ENCODE data around the gene CDKN2AIP. TPM values are rescaled to one million over a fixed set of nuclear protein-coding genes. Genes with fewer than 3 reads are reported as not detected.

The CDKN2AIP gene
- polyA plus RNA-seq, 1 of the 3 experiments (the other 2 are of a cell fraction) = 8.3 TPM

- H3K27ac ChIP-seq (ENCODE audit: low read depth in 2 of 2, low read length in 1 of 2) = no peak overlapping the region
- H2AFZ ChIP-seq (ENCODE audit: low read depth) = peak overlapping the region; percentile 93
- POLR2A ChIA-PET = interaction anchor here (1.7 kb wide), 1 partner anchor 9 kb away, joined by 7 read pairs; no protein-coding TSS in a partner anchor
- TF ChIP-seq RCOR1 (IDR thresholded peaks at IDR 0.05; ENCODE audit: low read length) = no peak
- no peak for TF ChIP-seq USF2 (IDR thresholded peaks at IDR 0.05; ENCODE audit: borderline replicate concordance, low read depth, low read length)
- no peak for TF ChIP-seq CTCF (IDR thresholded peaks at IDR 0.05)
- TF ChIP-seq YY1 (IDR thresholded peaks at IDR 0.05; ENCODE audit: low read depth) = no peak
- TF ChIP-seq MAX (IDR thresholded peaks at IDR 0.05; ENCODE audit: low read depth) = no peak
- TF ChIP-seq CHD2 (IDR thresholded peaks at IDR 0.05; ENCODE audit: low read length, partially characterized antibody) = no peak
- TF ChIP-seq SIN3A (IDR thresholded peaks at IDR 0.05; ENCODE audit: borderline replicate concordance, low read depth, low read length) = no peak
- TF ChIP-seq MXI1 (IDR thresholded peaks at IDR 0.05; ENCODE audit: low read depth, low read length) = no peak
- TF ChIP-seq FOXJ3 (CRISPR knock-in tag; IDR thresholded peaks at IDR 0.05) = no peak
- 95% methylated on average over 14 of the region's 14 CpGs for WGBS (ENCODE audit: low lambda C conversion rate)
- no peaks in the 10 kb centered on the region for H3K79me2 ChIP-seq (ENCODE audit: insufficient read depth)
- no peaks in the 10 kb centered on the region for H3K9me3 ChIP-seq
- no peaks in the 10 kb centered on the region for H3K9me2 ChIP-seq
- peak overlapping the region; percentile 83; the same call in 1 of the 2 replicates for H3K4me2 ChIP-seq
- no peaks in the 10 kb centered on the region for H3K36me3 ChIP-seq (replicated peaks in 1 of 2; ENCODE audit: control insufficient read depth in 1 of 2, insufficient read depth in 2 of 2, low read length in 1 of 2)
- DNase-seq = no peak
- CTCF ChIA-PET = interaction anchor here (0.6 to 2.1 kb wide), 6 partner anchors 10 to 141 kb away, joined by 3 to 11 read pairs (median 4); no protein-coding TSS in a partner anchor
- H3K27me3 ChIP-seq (ENCODE audit: insufficient read depth) = no peaks in the 10 kb centered on the region
- H3K4me3 ChIP-seq (ENCODE audit: low read depth in 2 of 2, low read length in 1 of 2) = no peak overlapping the region
- H4K20me1 ChIP-seq (ENCODE audit: insufficient read depth) = no peaks in the 10 kb centered on the region
- H3K9ac ChIP-seq = no peak overlapping the region
- H3K4me1 ChIP-seq (ENCODE audit: control insufficient read depth in 1 of 2, insufficient read depth in 2 of 2, low read depth in 1 of 2, low read length in 1 of 2) = peaks cover 5% of the 10 kb centered on the region in 2 experiments; a peak in 2 of 4 replicates
- no peaks in the 10 kb centered on the region for H3F3A ChIP-seq (replicated peaks; ENCODE audit: insufficient read depth)
Measured at GRCh38 chr4:183397741-183398297, 46.6 kb upstream of the CDKN2AIP start.

GRCh38 chr4:183398298-183399125, 45.9 kb upstream of the CDKN2AIP start:
- TF ChIP-seq MAX (IDR thresholded peaks at IDR 0.05; ENCODE audit: low read depth) (peak; percentile 30; the same call in 1 of the 2 replicates), POLR2AphosphoS5 (IDR thresholded peaks at IDR 0.05; ENCODE audit: low read depth, low read length) (no peak), SMC3 (IDR thresholded peaks at IDR 0.05; ENCODE audit: low read depth, low read length) (peak; percentile 54), RFX5 (IDR thresholded peaks at IDR 0.05; ENCODE audit: low read length) (no peak), RAD21 (IDR thresholded peaks at IDR 0.05; ENCODE audit: low read length) (peak; percentile 49), MXI1 (IDR thresholded peaks at IDR 0.05; ENCODE audit: low read depth, low read length) (peak; percentile 36; the same call in 1 of the 2 replicates), CHD2 (IDR thresholded peaks at IDR 0.05; ENCODE audit: low read length, partially characterized antibody) (peak; percentile 31), RXRA (IDR thresholded peaks at IDR 0.05; ENCODE audit: borderline replicate concordance, low read depth) (no peak), CTCF (IDR thresholded peaks at IDR 0.05) (peak; percentile 64), YY1 (IDR thresholded peaks at IDR 0.05; ENCODE audit: low read depth) (no peak), ELF1 (IDR thresholded peaks at IDR 0.05) (no peak), MEF2A (IDR thresholded peaks at IDR 0.05; ENCODE audit: borderline replicate concordance, low read depth) (no peak)
- DNase-seq = peak; percentile 94
- no peaks in the 10 kb centered on the region for H3F3A ChIP-seq (replicated peaks; ENCODE audit: insufficient read depth)
- H3K27ac ChIP-seq (ENCODE audit: low read depth in 2 of 2, low read length in 1 of 2) = no peak overlapping the region
- no peaks in the 10 kb centered on the region for H3K79me2 ChIP-seq (ENCODE audit: insufficient read depth)
- 34% methylated on average over 27 of the region's 61 CpGs for WGBS (ENCODE audit: low lambda C conversion rate)
- H2AFZ ChIP-seq (ENCODE audit: low read depth) = peak overlapping the region; percentile 93
- no peaks in the 10 kb centered on the region for H4K20me1 ChIP-seq (ENCODE audit: insufficient read depth)
- no peaks in the 10 kb centered on the region for H3K9me3 ChIP-seq
- H3K9ac ChIP-seq = peak overlapping the region; percentile 62; the same call in 1 of the 2 replicates
- H3K4me1 ChIP-seq (ENCODE audit: control insufficient read depth in 1 of 2, insufficient read depth in 2 of 2, low read depth in 1 of 2, low read length in 1 of 2) = peaks cover 5% of the 10 kb centered on the region in 2 experiments; a peak in 2 of 4 replicates
- ChIA-PET CTCF (interaction anchor here (0.6 to 2.1 kb wide), 10 partner anchors 9 to 1754 kb away, joined by 3 to 11 read pairs (median 3); no protein-coding TSS in a partner anchor), POLR2A (interaction anchor here (1.7 kb wide), 1 partner anchor 9 kb away, joined by 7 read pairs; no protein-coding TSS in a partner anchor)
- H3K27me3 ChIP-seq (ENCODE audit: insufficient read depth) = no peaks in the 10 kb centered on the region
- peak overlapping the region; percentile 30 to 54 for H3K4me3 ChIP-seq (ENCODE audit: low read depth in 2 of 2, low read length in 1 of 2)
- peak overlapping the region; percentile 83 for H3K4me2 ChIP-seq
- H3K9me2 ChIP-seq = no peaks in the 10 kb centered on the region
- H3K36me3 ChIP-seq (replicated peaks in 1 of 2; ENCODE audit: control insufficient read depth in 1 of 2, insufficient read depth in 2 of 2, low read length in 1 of 2) = no peaks in the 10 kb centered on the region

Data from SK-N-SH (cell line).